Lower leg skin (tissue), 3 donors: ENCODE data around the gene ARHGAP40.

Experiments
- CTCF ChIP-seq, 3 donors: fragments of 450-650 bp; IDR thresholded peaks; one replicate each; pipeline ENCODE4 v1.5.1; 2016; ENCODE audit warnings: antibody characterized with exemption in 3 of 3, mild to moderate bottlenecking in 3 of 3, moderate library complexity in 2 of 3
- POLR2A ChIP-seq, 2 donors: fragments of 450-650 bp; IDR thresholded peaks; one replicate each; pipeline ENCODE4 v1.6.1; 2016 to 2017; ENCODE audit warnings: antibody characterized with exemption in 2 of 2, mild to moderate bottlenecking in 1 of 2, moderate library complexity in 1 of 2

GRCh38 chr20:38674092-38674764 lies 72.6 kb downstream of the ARHGAP40 start:
- TF ChIP-seq CTCF (IDR thresholded peaks at IDR 0.05) (no peak), POLR2A (IDR thresholded peaks at IDR 0.05) (no peak)
